GM13977 (cell line): Measurements from ENCODE around the gene UMOD.

Experiments
- DNase-seq: peaks from one replicate; pipeline ENCODE4 v3.0.0; 2012; ENCODE audit warnings: low spot score
- CTCF ChIP-seq: IDR thresholded peaks from 2 replicates; pipeline ENCODE4 v1.5.1; 2012; ENCODE audit warnings: mild to moderate bottlenecking, control low read depth; ENCODE audit not compliant: insufficient read depth; ENCODE audit errors: extremely low read depth, missing control alignments
- in situ Hi-C: fragments of 300-500 bp; cut with MboI; formaldehyde crosslinking; loops from one replicate; pipeline ENCODE4 v1.12.0; 2022; ENCODE audit warnings: low sequenced_read_pairs, low pct_unique_long_range_greater_than_20kb, mixed read lengths, inconsistent platforms; ENCODE audit not compliant: unreplicated experiment

UMOD gene

GRCh38 chr16:20320178-20320577 lies 32.3 kb downstream of the UMOD start:
- DNase-seq: no peak
- TF ChIP-seq CTCF: no peak
- in situ Hi-C loops: no loop called here

GRCh38 chr16:20319406-20319805 lies 33.1 kb downstream of the UMOD start:
- in situ Hi-C loops: no loop called here
- TF ChIP-seq CTCF: no peak
- DNase-seq: no peak

GRCh38 chr16:20318437-20318836 lies 34.1 kb downstream of the UMOD start:
- TF ChIP-seq CTCF: no peak
- no peak for DNase-seq
- in situ Hi-C loops: no loop called here

GRCh38 chr16:20318006-20318405 lies 34.5 kb downstream of the UMOD start:
- no peak for TF ChIP-seq CTCF
- in situ Hi-C loops: no loop called here

GRCh38 chr16:20317117-20317516 lies 35.4 kb downstream of the UMOD start:
- no peak for DNase-seq
- in situ Hi-C loops: no loop called here

More at GRCh38 chr16:20318006-20318405, 34.5 kb downstream of the UMOD start:
- DNase-seq: no peak

GRCh38 chr16:20316715-20317114 lies 35.8 kb downstream of the UMOD start:
- no peak for DNase-seq
- in situ Hi-C loops: no loop called here
- TF ChIP-seq CTCF: no peak

More at GRCh38 chr16:20317117-20317516, 35.4 kb downstream of the UMOD start:
- TF ChIP-seq CTCF: no peak

GRCh38 chr16:20315764-20316163 lies 36.8 kb downstream of the UMOD start:
- in situ Hi-C loops: no loop called here

More at GRCh38 chr16:20315764-20316163, 36.8 kb downstream of the UMOD start:
- TF ChIP-seq CTCF: no peak
- no peak for DNase-seq
